Middle frontal gyrus (tissue), 1 donor: Measurements from ENCODE around the gene SLC35A4.
"Not testable (repeated sequence)": the region's sequence is repeated elsewhere in the genome, so short reads cannot be mapped to it uniquely, and the experiment has no call there.

Experiments
- DNase-seq: peaks from one replicate; pipeline ENCODE4 v3.0.0-alpha.2; 2015; ENCODE audit warnings: low spot score; ENCODE audit errors: extremely low spot score

SLC35A4 gene

GRCh38 chr5:140557965-140558364, 6.7 kb upstream of the SLC35A4 start:
- DNase-seq = no peak

- no peak for DNase-seq
Observed at GRCh38 chr5:140558542-140558941, 6.1 kb upstream of the SLC35A4 start.

GRCh38 chr5:140560227-140560626, 4.4 kb upstream of the SLC35A4 start:
- DNase-seq = no peak

GRCh38 chr5:140561753-140562523, 2.7 kb upstream of the SLC35A4 start:
- DNase-seq = no peak

- no peak for DNase-seq
Observed at GRCh38 chr5:140563596-140563995, 1.0 kb upstream of the SLC35A4 start.

GRCh38 chr5:140565024-140565779, 574 bp downstream of the SLC35A4 start:
- no peak for DNase-seq

- DNase-seq = no peak
Observed at GRCh38 chr5:140565780-140566095, 1.1 kb downstream of the SLC35A4 start.

- DNase-seq = no peak
Observed at GRCh38 chr5:140566665-140567064, 2.0 kb downstream of the SLC35A4 start.

- no peak for DNase-seq
Observed at GRCh38 chr5:140567136-140567818, 2.6 kb downstream of the SLC35A4 start.

- no peak for DNase-seq
Observed at GRCh38 chr5:140567871-140568270, 3.2 kb downstream of the SLC35A4 start.

- DNase-seq = no peak
Observed at GRCh38 chr5:140568443-140569063, 3.9 kb downstream of the SLC35A4 start.

GRCh38 chr5:140569197-140569596, 4.6 kb downstream of the SLC35A4 start:
- DNase-seq = no peak

GRCh38 chr5:140570058-140570457, 5.4 kb downstream of the SLC35A4 start:
- DNase-seq = no peak

GRCh38 chr5:140570488-140570887, 5.9 kb downstream of the SLC35A4 start:
- DNase-seq = no peak

GRCh38 chr5:140571105-140571504, 6.5 kb downstream of the SLC35A4 start:
- DNase-seq = no peak

- DNase-seq = no peak
Observed at GRCh38 chr5:140573683-140574082, 9.1 kb downstream of the SLC35A4 start.

GRCh38 chr5:140574165-140574564, 9.5 kb downstream of the SLC35A4 start:
- DNase-seq = no peak

GRCh38 chr5:140575309-140575708, 10.7 kb downstream of the SLC35A4 start:
- DNase-seq = no peak

- no peak for DNase-seq
Observed at GRCh38 chr5:140576776-140577201, 12.2 kb downstream of the SLC35A4 start.

GRCh38 chr5:140579188-140579747, 14.6 kb downstream of the SLC35A4 start:
- not testable (repeated sequence) for DNase-seq

GRCh38 chr5:140587495-140587894, 22.9 kb downstream of the SLC35A4 start:
- DNase-seq = no peak
